SK-N-SH treated with all-trans-retinoic acid at 6 μM for 48 hours (cell line): ENCODE data around the gene KANK2.
"Not testable (repeated sequence)": the region's sequence is repeated elsewhere in the genome, so short reads cannot be mapped to it uniquely, and the experiment has no call there.

ENCODE experiments used
- ATAC-seq: fragments of 200-7000 bp; cut with Tn5 transposase; 3 replicates; pipeline ENCODE4 v1.9.1; 2020; ENCODE audit warnings: mild to moderate bottlenecking, moderate library complexity
- BACH2 ChIP-seq: fragments of 250-450 bp; sonication (Bioruptor Pico); IDR thresholded peaks from 2 replicates; pipeline ENCODE4 v1.9.0; 2021; ENCODE audit warnings: mild to moderate bottlenecking, borderline replicate concordance
- CSDC2 ChIP-seq: fragments of 250-450 bp; sonication (Bioruptor Pico); IDR thresholded peaks from 2 replicates; pipeline ENCODE4 v1.5.0; 2020; ENCODE audit warnings: mild to moderate bottlenecking, moderate library complexity
- ESRRG ChIP-seq: fragments of 250-450 bp; sonication (Bioruptor Pico); IDR thresholded peaks from 2 replicates; pipeline ENCODE4 v1.6.1; 2021; ENCODE audit warnings: mild to moderate bottlenecking
- ISL1 ChIP-seq: fragments of 250-450 bp; sonication (Bioruptor Pico); IDR thresholded peaks from 2 replicates; pipeline ENCODE4 v2.1.2; 2022; ENCODE audit warnings: mild to moderate bottlenecking, moderate library complexity
- OSR1 ChIP-seq: fragments of 250-450 bp; sonication (Bioruptor Pico); IDR thresholded peaks from 2 replicates; pipeline ENCODE4 v1.8.0; 2022; ENCODE audit warnings: moderate library complexity, mild to moderate bottlenecking, inconsistent platforms
- PPARA ChIP-seq: fragments of 250-450 bp; sonication (Bioruptor Pico); IDR thresholded peaks from 2 replicates; pipeline ENCODE4 v1.5.0; 2020; ENCODE audit warnings: mild to moderate bottlenecking, borderline replicate concordance
- RARB ChIP-seq: fragments of 250-450 bp; sonication (Bioruptor Pico); IDR thresholded peaks from 2 replicates; pipeline ENCODE4 v1.8.0; 2021; ENCODE audit warnings: mild to moderate bottlenecking, moderate library complexity
- SNAI2 ChIP-seq: fragments of 250-450 bp; sonication (Bioruptor Pico); IDR thresholded peaks from 2 replicates; pipeline ENCODE4 v1.5.0; 2020; ENCODE audit warnings: mild to moderate bottlenecking, moderate library complexity
- TCF4 ChIP-seq: fragments of 250-450 bp; sonication (Bioruptor Pico); IDR thresholded peaks from 2 replicates; pipeline ENCODE4 v1.8.0; 2021; ENCODE audit warnings: mild to moderate bottlenecking, moderate library complexity, borderline replicate concordance
- TOX ChIP-seq: fragments of 250-450 bp; sonication (Bioruptor Pico); IDR thresholded peaks from 2 replicates; pipeline ENCODE4 v1.8.0; 2021; ENCODE audit warnings: mild to moderate bottlenecking, moderate library complexity, borderline replicate concordance
- ZC3H10 ChIP-seq: fragments of 250-450 bp; sonication (Bioruptor Pico); IDR thresholded peaks from 2 replicates; pipeline ENCODE4 v1.5.1; 2021; ENCODE audit warnings: mild to moderate bottlenecking, moderate library complexity
- ZFP3 ChIP-seq: fragments of 250-450 bp; sonication (Bioruptor Pico); IDR thresholded peaks from 2 replicates; pipeline ENCODE4 v1.5.0; 2020; ENCODE audit warnings: mild to moderate bottlenecking, moderate library complexity
- ZFP30 ChIP-seq: fragments of 450-650 bp; formaldehyde crosslinking; IDR thresholded peaks from 2 replicates; pipeline ENCODE4 v1.5.0; 2022; ENCODE audit warnings: mild to moderate bottlenecking, moderate library complexity
- ZNF565 ChIP-seq: fragments of 450-650 bp; formaldehyde crosslinking; conservative IDR thresholded peaks from 2 replicates; pipeline ENCODE4 v1.5.0; 2020; ENCODE audit warnings: low read depth, mild to moderate bottlenecking, moderate library complexity
- ZNF8 ChIP-seq: fragments of 450-650 bp; formaldehyde crosslinking; IDR thresholded peaks from 2 replicates; pipeline ENCODE4 v1.5.0; 2020; ENCODE audit warnings: mild to moderate bottlenecking, moderate library complexity
- TF ChIP-seq, protein P1 (sequence below): fragments of 250-450 bp; sonication (Bioruptor Pico); IDR thresholded peaks from 2 replicates; pipeline ENCODE4 v1.5.1; 2021; ENCODE audit warnings: mild to moderate bottlenecking, moderate library complexity
- TF ChIP-seq, protein P2 (sequence below): fragments of 250-450 bp; sonication (Bioruptor Pico); IDR thresholded peaks from 2 replicates; pipeline ENCODE4 v1.8.0; 2020; ENCODE audit warnings: mild to moderate bottlenecking, moderate library complexity, borderline replicate concordance
- TF ChIP-seq, protein P3 (sequence below): fragments of 250-450 bp; sonication (Bioruptor Pico); IDR thresholded peaks from 2 replicates; pipeline ENCODE4 v1.5.0; 2020; ENCODE audit warnings: mild to moderate bottlenecking, moderate library complexity
- TF ChIP-seq, protein P4 (sequence below): fragments of 250-450 bp; sonication (Bioruptor Pico); IDR thresholded peaks from 2 replicates; pipeline ENCODE4 v1.8.0; 2021; ENCODE audit warnings: low read depth, mild to moderate bottlenecking, moderate library complexity, borderline replicate concordance

The KANK2 gene

DNA sequence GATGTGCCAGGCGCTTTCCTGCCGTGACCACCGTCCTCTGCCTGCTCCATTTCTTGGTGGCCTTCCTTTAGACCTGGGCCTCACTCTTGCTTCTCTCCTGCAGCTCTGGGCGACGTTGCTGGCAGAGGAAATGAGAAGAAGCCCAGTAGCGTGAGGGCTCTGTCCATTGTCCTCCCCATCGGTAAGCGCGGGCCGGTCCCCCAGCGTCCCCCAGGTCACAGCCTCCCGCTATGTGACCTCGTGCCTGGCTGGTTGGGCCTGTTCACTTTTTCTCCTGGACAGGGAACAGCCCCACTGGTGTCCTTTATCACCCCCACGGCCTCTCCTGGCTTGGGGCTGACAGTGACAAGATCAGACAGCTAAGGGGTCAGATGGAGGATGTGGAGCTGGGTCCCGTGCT, 69.4 kb downstream of the KANK2 start:
- TF ChIP-seq, protein P1, sequence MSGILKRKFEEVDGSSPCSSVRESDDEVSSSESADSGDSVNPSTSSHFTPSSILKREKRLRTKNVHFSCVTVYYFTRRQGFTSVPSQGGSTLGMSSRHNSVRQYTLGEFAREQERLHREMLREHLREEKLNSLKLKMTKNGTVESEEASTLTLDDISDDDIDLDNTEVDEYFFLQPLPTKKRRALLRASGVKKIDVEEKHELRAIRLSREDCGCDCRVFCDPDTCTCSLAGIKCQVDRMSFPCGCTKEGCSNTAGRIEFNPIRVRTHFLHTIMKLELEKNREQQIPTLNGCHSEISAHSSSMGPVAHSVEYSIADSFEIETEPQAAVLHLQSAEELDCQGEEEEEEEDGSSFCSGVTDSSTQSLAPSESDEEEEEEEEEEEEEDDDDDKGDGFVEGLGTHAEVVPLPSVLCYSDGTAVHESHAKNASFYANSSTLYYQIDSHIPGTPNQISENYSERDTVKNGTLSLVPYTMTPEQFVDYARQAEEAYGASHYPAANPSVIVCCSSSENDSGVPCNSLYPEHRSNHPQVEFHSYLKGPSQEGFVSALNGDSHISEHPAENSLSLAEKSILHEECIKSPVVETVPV, result no peak
- no peak for TF ChIP-seq ESRRG (CRISPR knock-in tag)
- no peak for TF ChIP-seq ZFP3
- no peak for TF ChIP-seq ZC3H10 (CRISPR knock-in tag)
- TF ChIP-seq SNAI2 (CRISPR knock-in tag), result no peak
- TF ChIP-seq, protein P2, sequence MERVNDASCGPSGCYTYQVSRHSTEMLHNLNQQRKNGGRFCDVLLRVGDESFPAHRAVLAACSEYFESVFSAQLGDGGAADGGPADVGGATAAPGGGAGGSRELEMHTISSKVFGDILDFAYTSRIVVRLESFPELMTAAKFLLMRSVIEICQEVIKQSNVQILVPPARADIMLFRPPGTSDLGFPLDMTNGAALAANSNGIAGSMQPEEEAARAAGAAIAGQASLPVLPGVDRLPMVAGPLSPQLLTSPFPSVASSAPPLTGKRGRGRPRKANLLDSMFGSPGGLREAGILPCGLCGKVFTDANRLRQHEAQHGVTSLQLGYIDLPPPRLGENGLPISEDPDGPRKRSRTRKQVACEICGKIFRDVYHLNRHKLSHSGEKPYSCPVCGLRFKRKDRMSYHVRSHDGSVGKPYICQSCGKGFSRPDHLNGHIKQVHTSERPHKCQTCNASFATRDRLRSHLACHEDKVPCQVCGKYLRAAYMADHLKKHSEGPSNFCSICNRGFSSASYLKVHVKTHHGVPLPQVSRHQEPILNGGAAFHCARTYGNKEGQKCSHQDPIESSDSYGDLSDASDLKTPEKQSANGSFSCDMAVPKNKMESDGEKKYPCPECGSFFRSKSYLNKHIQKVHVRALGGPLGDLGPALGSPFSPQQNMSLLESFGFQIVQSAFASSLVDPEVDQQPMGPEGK (CRISPR knock-in tag), result no peak
- TF ChIP-seq, protein P3, sequence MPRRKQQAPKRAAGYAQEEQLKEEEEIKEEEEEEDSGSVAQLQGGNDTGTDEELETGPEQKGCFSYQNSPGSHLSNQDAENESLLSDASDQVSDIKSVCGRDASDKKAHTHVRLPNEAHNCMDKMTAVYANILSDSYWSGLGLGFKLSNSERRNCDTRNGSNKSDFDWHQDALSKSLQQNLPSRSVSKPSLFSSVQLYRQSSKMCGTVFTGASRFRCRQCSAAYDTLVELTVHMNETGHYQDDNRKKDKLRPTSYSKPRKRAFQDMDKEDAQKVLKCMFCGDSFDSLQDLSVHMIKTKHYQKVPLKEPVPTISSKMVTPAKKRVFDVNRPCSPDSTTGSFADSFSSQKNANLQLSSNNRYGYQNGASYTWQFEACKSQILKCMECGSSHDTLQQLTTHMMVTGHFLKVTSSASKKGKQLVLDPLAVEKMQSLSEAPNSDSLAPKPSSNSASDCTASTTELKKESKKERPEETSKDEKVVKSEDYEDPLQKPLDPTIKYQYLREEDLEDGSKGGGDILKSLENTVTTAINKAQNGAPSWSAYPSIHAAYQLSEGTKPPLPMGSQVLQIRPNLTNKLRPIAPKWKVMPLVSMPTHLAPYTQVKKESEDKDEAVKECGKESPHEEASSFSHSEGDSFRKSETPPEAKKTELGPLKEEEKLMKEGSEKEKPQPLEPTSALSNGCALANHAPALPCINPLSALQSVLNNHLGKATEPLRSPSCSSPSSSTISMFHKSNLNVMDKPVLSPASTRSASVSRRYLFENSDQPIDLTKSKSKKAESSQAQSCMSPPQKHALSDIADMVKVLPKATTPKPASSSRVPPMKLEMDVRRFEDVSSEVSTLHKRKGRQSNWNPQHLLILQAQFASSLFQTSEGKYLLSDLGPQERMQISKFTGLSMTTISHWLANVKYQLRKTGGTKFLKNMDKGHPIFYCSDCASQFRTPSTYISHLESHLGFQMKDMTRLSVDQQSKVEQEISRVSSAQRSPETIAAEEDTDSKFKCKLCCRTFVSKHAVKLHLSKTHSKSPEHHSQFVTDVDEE (CRISPR knock-in tag), result no peak
- TF ChIP-seq PPARA, result no peak
- no peak for TF ChIP-seq BACH2 (CRISPR knock-in tag)
- no peak for TF ChIP-seq RARB (CRISPR knock-in tag)
- TF ChIP-seq OSR1, result no peak
- no peak for ATAC-seq

DNA sequence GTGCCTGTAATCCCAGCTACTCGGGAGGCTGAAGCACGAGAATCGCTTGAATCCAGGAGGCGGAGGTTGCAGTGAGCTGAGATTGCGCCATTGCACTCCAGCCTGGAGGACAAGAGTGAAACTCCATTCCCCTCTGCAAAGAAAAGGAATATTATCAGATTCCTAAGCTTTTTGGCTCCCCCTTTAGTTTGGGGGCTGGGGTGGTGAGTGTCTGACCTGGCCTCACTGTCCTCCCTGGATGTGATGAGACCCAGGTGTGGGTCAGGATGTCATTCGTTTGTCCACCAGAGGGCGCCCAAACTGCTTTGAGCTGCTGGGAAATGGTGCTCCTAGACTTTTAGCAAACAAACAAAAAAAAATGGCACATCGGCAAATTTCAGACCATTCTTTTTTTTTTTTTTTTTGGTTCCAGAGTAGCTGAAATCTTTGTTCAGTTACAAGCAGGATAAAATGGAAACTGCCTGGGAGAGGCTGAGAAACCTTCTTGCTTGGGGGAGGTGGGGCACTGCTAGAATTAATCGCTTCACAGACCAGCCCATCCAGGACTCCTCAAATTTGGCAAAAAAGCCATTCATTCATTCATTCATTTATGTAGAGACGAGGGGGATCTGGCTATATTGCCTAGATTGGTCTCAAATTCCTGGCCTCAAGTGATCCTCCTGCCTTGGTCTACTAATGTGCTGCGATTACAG, 71.2 kb downstream of the KANK2 start:
- TF ChIP-seq RARB (CRISPR knock-in tag), result no peak
- no peak for TF ChIP-seq CSDC2 (CRISPR knock-in tag)
- no peak for TF ChIP-seq TOX (CRISPR knock-in tag)
- TF ChIP-seq ZNF565 (CRISPR knock-in tag), result no peak
- no peak for TF ChIP-seq SNAI2 (CRISPR knock-in tag)
- no peak for TF ChIP-seq ISL1 (CRISPR knock-in tag)
- no peak for TF ChIP-seq ZFP30 (CRISPR knock-in tag)
- TF ChIP-seq, protein P2 (CRISPR knock-in tag), result no peak
- no peak for TF ChIP-seq TCF4 (CRISPR knock-in tag)
- no peak for TF ChIP-seq ESRRG (CRISPR knock-in tag)
- TF ChIP-seq PPARA, result no peak
- TF ChIP-seq, protein P4, sequence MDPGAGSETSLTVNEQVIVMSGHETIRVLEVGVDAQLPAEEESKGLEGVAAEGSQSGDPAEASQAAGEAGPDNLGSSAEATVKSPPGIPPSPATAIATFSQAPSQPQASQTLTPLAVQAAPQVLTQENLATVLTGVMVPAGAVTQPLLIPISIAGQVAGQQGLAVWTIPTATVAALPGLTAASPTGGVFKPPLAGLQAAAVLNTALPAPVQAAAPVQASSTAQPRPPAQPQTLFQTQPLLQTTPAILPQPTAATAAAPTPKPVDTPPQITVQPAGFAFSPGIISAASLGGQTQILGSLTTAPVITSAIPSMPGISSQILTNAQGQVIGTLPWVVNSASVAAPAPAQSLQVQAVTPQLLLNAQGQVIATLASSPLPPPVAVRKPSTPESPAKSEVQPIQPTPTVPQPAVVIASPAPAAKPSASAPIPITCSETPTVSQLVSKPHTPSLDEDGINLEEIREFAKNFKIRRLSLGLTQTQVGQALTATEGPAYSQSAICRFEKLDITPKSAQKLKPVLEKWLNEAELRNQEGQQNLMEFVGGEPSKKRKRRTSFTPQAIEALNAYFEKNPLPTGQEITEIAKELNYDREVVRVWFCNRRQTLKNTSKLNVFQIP (CRISPR knock-in tag), result no peak
- TF ChIP-seq ZNF8 (CRISPR knock-in tag), result no peak
- TF ChIP-seq BACH2 (CRISPR knock-in tag), result no peak
- no peak for TF ChIP-seq OSR1
- ATAC-seq, result peak; percentile 84

DNA sequence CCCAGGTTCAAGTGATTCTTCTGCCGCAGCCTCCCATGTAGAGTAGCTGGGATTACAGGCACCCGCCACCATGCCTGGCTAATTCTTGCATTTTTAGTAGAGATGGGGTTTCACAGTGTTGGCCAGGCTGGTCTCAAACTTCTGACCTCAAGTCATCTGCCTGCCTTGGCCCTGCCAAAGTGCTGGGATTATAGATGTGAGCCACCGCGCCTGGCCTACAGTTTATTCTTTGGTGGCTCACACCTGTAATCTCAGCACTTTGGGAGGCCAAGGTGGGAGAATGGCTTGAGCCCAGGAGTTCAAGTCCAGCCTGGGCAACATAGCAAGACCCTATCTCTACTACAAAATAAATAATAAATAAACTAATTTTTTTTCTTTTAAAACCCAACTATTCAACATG, 73.2 kb downstream of the KANK2 start:
- ATAC-seq, result not testable (repeated sequence)
